Panc1 (cell line): ENCODE results near the gene HPRT1.

Source experiments
- POLR2AphosphoS5 ChIP-seq: IDR thresholded peaks from 2 replicates; pipeline ENCODE4 v1.6.1; 2012; ENCODE audit warnings: mild to moderate bottlenecking, low read depth, low read length, moderate library complexity
- SIN3A ChIP-seq: IDR thresholded peaks from 2 replicates; pipeline ENCODE4 v1.6.1; 2012; ENCODE audit warnings: low read depth, mild to moderate bottlenecking, low read length, moderate library complexity, borderline replicate concordance; ENCODE audit not compliant: insufficient read depth
- TCF7L2 ChIP-seq: IDR thresholded peaks from 2 replicates; pipeline ENCODE4 v1.6.1; 2011; ENCODE audit warnings: mild to moderate bottlenecking, low read depth, low read length, inconsistent platforms
- TF ChIP-seq, protein P1 (sequence below): fragments of 450-650 bp; IDR thresholded peaks from 2 replicates; pipeline ENCODE4 v1.5.1; 2017; ENCODE audit warnings: mild to moderate bottlenecking
- TF ChIP-seq, protein P2 (sequence below), 2 experiments: IDR thresholded peaks; 2 replicates each; pipeline ENCODE4 v1.6.1; 2011 to 2012; ENCODE audit warnings: low read depth in 2 of 2, control low read depth in 1 of 2, low read length in 1 of 2, mild to moderate bottlenecking in 1 of 2, moderate library complexity in 1 of 2; ENCODE audit not compliant: insufficient read depth in 1 of 2

DNA sequence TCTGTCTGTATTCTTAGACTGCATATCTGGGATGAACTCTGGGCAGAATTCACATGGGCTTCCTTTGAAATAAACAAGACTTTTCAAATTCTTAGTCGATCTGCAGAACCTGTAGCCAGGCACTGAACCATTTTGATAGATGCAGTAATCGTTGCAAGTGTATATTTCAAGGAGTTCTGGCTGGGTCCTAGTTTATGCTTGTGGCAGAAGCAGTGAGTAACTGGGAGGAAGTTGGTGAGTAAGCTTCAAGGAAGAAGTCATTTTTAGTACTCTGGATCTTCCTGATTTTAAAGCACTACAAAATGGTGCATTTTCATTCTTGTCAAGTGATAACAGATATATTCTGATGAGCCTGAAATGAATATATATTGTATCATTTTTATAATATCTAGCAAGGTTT, 9.5 kb downstream of the HPRT1 start:
- TF ChIP-seq, protein P1, sequence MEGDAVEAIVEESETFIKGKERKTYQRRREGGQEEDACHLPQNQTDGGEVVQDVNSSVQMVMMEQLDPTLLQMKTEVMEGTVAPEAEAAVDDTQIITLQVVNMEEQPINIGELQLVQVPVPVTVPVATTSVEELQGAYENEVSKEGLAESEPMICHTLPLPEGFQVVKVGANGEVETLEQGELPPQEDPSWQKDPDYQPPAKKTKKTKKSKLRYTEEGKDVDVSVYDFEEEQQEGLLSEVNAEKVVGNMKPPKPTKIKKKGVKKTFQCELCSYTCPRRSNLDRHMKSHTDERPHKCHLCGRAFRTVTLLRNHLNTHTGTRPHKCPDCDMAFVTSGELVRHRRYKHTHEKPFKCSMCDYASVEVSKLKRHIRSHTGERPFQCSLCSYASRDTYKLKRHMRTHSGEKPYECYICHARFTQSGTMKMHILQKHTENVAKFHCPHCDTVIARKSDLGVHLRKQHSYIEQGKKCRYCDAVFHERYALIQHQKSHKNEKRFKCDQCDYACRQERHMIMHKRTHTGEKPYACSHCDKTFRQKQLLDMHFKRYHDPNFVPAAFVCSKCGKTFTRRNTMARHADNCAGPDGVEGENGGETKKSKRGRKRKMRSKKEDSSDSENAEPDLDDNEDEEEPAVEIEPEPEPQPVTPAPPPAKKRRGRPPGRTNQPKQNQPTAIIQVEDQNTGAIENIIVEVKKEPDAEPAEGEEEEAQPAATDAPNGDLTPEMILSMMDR, result no peak
- no peak for TF ChIP-seq POLR2AphosphoS5
- TF ChIP-seq TCF7L2, result no peak
- TF ChIP-seq SIN3A, result no peak
- TF ChIP-seq, protein P2, sequence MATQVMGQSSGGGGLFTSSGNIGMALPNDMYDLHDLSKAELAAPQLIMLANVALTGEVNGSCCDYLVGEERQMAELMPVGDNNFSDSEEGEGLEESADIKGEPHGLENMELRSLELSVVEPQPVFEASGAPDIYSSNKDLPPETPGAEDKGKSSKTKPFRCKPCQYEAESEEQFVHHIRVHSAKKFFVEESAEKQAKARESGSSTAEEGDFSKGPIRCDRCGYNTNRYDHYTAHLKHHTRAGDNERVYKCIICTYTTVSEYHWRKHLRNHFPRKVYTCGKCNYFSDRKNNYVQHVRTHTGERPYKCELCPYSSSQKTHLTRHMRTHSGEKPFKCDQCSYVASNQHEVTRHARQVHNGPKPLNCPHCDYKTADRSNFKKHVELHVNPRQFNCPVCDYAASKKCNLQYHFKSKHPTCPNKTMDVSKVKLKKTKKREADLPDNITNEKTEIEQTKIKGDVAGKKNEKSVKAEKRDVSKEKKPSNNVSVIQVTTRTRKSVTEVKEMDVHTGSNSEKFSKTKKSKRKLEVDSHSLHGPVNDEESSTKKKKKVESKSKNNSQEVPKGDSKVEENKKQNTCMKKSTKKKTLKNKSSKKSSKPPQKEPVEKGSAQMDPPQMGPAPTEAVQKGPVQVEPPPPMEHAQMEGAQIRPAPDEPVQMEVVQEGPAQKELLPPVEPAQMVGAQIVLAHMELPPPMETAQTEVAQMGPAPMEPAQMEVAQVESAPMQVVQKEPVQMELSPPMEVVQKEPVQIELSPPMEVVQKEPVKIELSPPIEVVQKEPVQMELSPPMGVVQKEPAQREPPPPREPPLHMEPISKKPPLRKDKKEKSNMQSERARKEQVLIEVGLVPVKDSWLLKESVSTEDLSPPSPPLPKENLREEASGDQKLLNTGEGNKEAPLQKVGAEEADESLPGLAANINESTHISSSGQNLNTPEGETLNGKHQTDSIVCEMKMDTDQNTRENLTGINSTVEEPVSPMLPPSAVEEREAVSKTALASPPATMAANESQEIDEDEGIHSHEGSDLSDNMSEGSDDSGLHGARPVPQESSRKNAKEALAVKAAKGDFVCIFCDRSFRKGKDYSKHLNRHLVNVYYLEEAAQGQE (IDR thresholded peaks at IDR 0.05; ENCODE audit: insufficient read depth in 1 of 2, low read depth in 2 of 2, low read length in 1 of 2), result no peak
